ENCODE data around the gene SNX14. TPM values are rescaled to one million over a fixed set of nuclear protein-coding genes. Genes with fewer than 3 reads are reported as not detected.

SNX14 gene
- total and polyA plus RNA-seq, 10 of the 15 experiments (the other 5 are each of a cell fraction or from before 2014, with no cell fraction given), result 34.2 to 122 (median 51.0) TPM

DNA sequence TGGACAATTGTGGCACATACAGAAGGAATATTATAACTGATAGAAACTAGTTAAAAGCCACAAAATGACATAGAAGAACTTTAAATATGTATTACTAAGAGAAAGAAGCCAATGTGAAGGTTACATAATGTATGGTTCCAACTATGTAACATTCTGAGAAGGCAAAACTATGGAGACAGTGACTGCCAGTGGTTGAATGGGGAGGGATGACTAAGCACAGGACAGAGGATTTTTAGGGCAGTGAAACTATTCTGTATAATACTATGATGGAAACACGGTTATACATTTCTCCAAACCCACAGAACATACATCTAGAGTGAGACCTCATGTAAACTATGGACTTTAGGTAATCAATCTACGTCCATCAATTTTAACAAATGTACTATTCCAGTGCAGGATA lies 26.6 kb upstream of the SNX14 start (continued):
- TF ChIP-seq RFX5 (IDR thresholded peaks at IDR 0.05; ENCODE audit: low read depth, low read length) (no peak), STAT1 (conservative IDR thresholded peaks at IDR 0.05) (no peak), USF1 (IDR thresholded peaks at IDR 0.05; ENCODE audit: borderline replicate concordance, extremely low read length, insufficient read depth, low read depth, low read length) (no peak), IKZF2 (IDR thresholded peaks at IDR 0.05) (no peak), CHD1 (IDR thresholded peaks at IDR 0.05; ENCODE audit: low read depth, low read length) (no peak)
- TF ChIP-seq, protein P1, sequence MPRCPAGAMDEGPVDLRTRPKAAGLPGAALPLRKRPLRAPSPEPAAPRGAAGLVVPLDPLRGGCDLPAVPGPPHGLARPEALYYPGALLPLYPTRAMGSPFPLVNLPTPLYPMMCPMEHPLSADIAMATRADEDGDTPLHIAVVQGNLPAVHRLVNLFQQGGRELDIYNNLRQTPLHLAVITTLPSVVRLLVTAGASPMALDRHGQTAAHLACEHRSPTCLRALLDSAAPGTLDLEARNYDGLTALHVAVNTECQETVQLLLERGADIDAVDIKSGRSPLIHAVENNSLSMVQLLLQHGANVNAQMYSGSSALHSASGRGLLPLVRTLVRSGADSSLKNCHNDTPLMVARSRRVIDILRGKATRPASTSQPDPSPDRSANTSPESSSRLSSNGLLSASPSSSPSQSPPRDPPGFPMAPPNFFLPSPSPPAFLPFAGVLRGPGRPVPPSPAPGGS (IDR thresholded peaks at IDR 0.05; ENCODE audit: borderline replicate concordance, insufficient read depth, low read depth, low read length, poor library complexity, severe bottlenecking), result no peak

DNA sequence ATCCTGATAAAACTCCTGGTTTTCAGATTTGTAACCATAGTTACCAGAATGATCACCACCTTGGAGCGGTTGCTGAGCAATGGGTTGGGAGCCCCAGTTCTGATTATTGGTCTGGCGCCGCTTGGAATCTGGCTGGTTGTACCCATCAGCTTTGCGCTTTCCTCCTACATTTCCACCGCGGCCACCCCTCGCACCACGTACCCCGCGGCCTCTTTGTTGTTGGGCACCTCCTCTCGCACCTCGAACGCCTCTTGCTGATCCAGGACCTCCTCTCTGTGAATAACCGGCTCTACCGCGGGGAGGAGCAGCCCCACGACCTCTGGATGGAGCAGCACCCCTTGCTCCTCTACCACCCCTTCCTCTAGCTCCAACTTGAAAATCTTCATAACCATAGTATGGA lies 21.1 kb upstream of the SNX14 start:
- Histone ChIP-seq H3K79me2 (ENCODE audit: control insufficient read depth, insufficient read depth, low read length) (peaks cover 5% of the 10 kb centered on the region), H3K9ac (ENCODE audit: control insufficient read depth, insufficient read depth, low read length) (no peak overlapping the region), H4K20me1 (ENCODE audit: control insufficient read depth, insufficient read depth) (no peaks in the 10 kb centered on the region), H3K4me3 (no peak overlapping the region), H2AFZ (ENCODE audit: control insufficient read depth, low read depth, low read length) (no peak overlapping the region), H3K36me3 (ENCODE audit: control insufficient read depth in 2 of 2, insufficient read depth in 2 of 2, low read length in 1 of 2) (peaks cover 3 to 46% of the 10 kb centered on the region in 2 experiments), H3K4me1 (ENCODE audit: control insufficient read depth, insufficient read depth, low read length) (no peaks in the 10 kb centered on the region), H3K9me3 (replicated peaks; ENCODE audit: control insufficient read depth, insufficient read depth, low read length) (no peaks in the 10 kb centered on the region), H3K4me2 (ENCODE audit: control insufficient read depth, insufficient read depth) (no peak overlapping the region), H3K27ac (ENCODE audit: control insufficient read depth, insufficient read depth) (no peak overlapping the region), H3K27me3 (replicated peaks in 1 of 2; ENCODE audit: control insufficient read depth in 2 of 2, insufficient read depth in 2 of 2, low read length in 1 of 2) (no peaks in the 10 kb centered on the region)
- in situ Hi-C loops (cut with MboI) (no loop called here), intact Hi-C loops (cut with micrococcal nuclease; ENCODE audit: unreplicated experiment) (no loop called here)
- ChIA-PET RAD21 (ENCODE audit: unreplicated experiment) (no interaction called here), SMC1A (ENCODE audit: uncharacterized antibody, unreplicated experiment) (no interaction called here), POLR2A (no interaction called here), CTCF (no interaction called here)
- ATAC-seq (no peak), FAIRE-seq (no peak), DNase-seq (ENCODE audit: low read depth, low spot score) (no peak)
- TF ChIP-seq POLR2A (IDR thresholded peaks at IDR 0.05; ENCODE audit: low read depth, low read length) (peak; percentile 46), POLR2AphosphoS5 (IDR thresholded peaks at IDR 0.05; ENCODE audit: low read length) (peak; percentile 49)
- TF ChIP-seq, protein P2, sequence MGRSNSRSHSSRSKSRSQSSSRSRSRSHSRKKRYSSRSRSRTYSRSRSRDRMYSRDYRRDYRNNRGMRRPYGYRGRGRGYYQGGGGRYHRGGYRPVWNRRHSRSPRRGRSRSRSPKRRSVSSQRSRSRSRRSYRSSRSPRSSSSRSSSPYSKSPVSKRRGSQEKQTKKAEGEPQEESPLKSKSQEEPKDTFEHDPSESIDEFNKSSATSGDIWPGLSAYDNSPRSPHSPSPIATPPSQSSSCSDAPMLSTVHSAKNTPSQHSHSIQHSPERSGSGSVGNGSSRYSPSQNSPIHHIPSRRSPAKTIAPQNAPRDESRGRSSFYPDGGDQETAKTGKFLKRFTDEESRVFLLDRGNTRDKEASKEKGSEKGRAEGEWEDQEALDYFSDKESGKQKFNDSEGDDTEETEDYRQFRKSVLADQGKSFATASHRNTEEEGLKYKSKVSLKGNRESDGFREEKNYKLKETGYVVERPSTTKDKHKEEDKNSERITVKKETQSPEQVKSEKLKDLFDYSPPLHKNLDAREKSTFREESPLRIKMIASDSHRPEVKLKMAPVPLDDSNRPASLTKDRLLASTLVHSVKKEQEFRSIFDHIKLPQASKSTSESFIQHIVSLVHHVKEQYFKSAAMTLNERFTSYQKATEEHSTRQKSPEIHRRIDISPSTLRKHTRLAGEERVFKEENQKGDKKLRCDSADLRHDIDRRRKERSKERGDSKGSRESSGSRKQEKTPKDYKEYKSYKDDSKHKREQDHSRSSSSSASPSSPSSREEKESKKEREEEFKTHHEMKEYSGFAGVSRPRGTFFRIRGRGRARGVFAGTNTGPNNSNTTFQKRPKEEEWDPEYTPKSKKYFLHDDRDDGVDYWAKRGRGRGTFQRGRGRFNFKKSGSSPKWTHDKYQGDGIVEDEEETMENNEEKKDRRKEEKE (IDR thresholded peaks at IDR 0.05), result no peak
- no TSS peak for BruUV-seq (replicated peaks)
- 96% methylated on average over 17 of the region's 17 CpGs for WGBS (ENCODE audit: insufficient coverage, insufficient replicate concordance, low lambda C conversion rate, missing lambda C conversion rate)
